ENCODE measurements around the gene ZNF444. TPM values are rescaled to one million over a fixed set of nuclear protein-coding genes. Genes with fewer than 3 reads are reported as not detected.
"Not testable (repeated sequence)": the region's sequence is repeated elsewhere in the genome, so short reads cannot be mapped to it uniquely, and the experiment has no call there.

ZNF444 gene
- total RNA-seq, 1 donor from 2014 or later = 23.9 TPM

DNA sequence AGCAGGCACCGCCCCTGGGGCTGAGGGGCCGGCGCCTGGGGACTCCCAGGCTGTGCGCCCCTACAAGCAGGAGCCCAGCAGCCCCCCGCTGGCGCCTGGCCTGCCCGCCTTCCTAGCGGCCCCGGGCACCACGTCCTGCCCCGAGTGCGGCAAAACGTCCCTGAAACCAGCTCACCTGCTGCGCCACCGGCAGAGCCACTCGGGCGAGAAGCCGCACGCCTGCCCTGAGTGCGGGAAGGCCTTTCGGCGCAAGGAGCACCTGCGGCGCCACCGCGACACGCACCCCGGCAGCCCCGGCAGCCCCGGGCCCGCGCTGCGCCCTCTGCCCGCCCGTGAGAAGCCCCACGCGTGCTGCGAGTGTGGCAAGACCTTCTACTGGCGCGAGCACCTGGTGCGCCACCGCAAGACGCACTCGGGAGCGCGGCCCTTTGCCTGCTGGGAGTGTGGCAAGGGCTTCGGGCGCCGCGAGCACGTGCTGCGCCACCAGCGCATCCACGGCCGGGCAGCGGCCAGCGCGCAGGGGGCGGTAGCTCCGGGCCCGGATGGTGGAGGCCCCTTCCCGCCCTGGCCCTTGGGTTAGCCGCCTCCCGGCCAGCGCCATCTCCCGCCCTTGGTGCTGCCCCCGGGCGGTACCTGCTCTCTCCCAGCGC lies 18.7 kb downstream of the ZNF444 start:
- ATAC-seq = no peak
- no peak for DNase-seq
- intact Hi-C loops (cut with micrococcal nuclease) = loop anchor here (10.0 kb wide), 1 partner anchor 75 kb away; no protein-coding TSS in a partner anchor

DNA sequence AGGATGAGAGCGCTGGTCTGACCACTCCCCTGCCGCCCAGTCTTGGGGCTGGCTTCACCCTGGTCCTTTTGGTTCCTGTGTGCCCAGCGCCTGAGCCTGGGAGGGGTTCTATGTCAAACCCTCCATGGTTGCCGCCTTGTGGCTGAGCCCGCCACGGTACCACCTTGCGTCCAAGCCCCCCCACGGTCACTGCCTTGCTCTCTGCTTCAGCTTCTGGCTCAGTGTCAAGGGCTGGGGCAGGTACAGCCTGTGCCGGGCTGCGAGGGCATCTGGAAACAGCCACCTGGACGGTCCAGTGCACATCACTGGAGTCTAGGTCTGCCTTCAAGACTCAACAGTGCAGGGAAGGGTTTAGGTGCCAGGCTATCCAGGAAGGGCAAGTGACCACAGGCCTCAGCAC lies 20.4 kb downstream of the ZNF444 start:
- intact Hi-C loops (cut with micrococcal nuclease) = no loop called here
- no peak for ATAC-seq
- no peak for DNase-seq

DNA sequence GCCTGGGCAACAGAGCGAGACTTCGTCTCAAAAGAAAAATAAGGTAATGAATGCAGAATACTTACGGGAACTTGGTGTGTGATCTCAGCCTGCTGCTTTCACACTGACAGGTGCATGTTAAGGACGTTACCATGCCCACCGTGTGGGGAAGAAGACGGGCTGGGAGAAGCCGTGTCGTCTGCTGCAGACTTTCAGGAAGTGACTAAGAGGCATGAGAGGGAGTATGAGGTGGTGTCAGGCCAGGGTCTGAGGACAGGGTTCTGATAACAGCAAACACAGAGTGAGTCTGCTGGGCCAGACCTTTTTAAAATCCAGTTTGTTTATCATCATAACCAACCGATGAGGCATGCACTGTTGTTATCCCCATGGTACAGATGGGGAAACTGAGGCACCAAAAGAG lies 21.2 kb downstream of the ZNF444 start:
- no peak for DNase-seq
- intact Hi-C loops (cut with micrococcal nuclease) = no loop called here
- no peak for ATAC-seq

DNA sequence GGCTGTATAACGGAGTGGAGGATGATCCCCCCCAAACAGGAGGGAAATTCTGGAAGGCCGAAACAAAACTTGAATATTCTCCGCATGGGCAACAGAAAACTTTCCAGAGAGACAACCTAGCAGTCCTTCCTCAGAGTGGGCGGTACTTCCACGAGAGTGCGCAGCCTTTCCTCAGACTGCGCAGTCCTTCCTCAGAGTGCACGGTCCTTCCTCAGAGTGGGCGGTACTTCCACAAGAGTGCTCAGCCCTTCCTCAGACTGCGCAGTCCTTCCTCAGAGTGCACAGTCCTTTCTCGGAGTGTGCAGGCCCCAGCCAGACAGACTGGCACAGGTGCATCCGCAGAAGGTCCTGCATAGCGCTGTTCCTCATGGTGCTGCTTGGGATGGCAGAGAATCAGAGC lies 22.0 kb downstream of the ZNF444 start:
- intact Hi-C loops (cut with micrococcal nuclease) = no loop called here
- DNase-seq = no peak
- ATAC-seq = no peak

DNA sequence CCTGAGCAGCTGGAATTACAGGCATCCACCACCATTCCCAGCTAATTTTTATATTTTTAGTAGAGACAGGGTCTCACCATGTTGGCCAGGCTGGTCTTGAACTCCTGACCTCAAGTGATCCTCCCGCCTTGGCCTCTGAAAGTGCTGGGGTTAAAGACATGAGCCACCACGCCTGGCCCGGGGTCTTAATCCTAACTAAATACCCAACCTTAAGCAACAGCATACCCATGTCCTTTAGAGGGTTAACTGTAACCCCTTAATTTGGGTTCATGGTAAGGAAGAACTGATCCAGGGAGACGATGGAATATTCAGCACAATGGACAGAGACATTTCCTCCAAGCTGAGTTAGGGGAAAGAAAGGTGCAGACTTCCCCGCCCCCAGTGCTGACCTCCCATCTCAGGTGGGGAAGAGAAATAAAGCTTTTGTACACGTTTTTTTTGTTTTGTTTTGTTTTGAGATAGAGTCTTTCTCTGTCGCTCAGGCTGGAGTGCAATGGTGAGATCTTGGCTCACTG lies 26.0 kb downstream of the ZNF444 start:
- intact Hi-C loops (cut with micrococcal nuclease) = no loop called here
- ATAC-seq (no peak), DNase-seq (no peak)

DNA sequence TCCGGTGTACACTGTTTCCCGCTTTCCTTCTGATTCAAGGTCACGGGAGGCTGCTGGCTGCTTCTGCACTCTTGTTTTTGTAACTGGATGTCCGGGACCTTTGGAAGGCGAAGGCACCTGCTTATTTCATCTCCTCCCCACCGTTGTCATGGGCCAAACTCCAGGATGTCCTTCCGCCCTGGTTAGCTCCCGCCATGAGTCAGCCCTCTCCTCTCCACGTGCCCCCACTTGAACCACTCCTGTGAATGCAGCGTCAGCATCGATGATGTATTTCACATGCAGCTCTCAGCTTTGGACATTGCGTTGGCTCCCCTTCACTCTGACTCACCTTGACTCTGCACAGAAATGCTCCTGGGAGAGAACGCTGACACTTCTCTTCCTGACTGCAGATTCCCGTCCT lies 29.2 kb downstream of the ZNF444 start:
- intact Hi-C loops (cut with micrococcal nuclease) = loop anchor here (5.0 kb wide), 1 partner anchor 93 kb away; no protein-coding TSS in a partner anchor
- ATAC-seq (peak; percentile 38), DNase-seq (no peak)

DNA sequence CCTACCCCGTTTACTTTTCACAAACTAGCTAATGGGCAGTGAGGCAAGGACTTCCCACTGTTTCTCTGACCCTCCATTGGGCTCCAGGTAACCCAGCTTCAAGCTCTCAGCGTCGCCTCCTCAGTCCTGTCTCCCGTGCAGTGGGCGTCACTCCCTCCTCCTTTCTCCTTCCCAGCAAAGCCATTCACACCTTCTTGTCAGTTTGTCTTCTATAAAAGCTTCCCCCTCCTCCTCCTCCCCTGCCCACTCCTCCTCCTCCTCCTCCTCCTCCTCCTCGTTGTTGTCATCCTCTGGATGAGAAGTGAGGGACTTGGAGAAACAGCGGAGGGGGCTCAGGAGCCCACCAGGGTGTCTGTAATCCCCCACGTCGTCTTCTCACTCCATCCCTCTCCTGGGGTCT lies 33.0 kb downstream of the ZNF444 start:
- intact Hi-C loops (cut with micrococcal nuclease) = loop anchor here (5.0 kb wide), 1 partner anchor 97 kb away; no protein-coding TSS in a partner anchor
- ATAC-seq = no peak
- DNase-seq = no peak

DNA sequence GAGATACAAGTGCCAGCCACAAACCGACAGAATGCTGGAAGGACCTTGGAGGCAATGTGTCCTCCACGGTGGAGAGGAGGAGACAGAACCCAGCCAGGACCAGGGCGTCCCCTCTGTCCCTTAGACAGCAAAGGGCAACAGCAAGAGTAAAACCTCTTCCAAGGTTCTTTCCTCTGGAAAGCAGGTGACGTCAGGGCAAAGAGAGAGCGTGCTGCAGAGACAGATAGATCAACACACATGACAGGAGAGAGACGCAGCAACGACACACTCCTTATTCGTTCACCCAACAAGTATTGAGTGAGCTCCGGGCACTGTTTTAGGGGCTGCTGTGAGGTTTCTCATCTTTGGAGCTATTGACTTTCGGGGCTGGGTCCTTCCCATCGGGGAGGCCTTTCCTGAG lies 33.5 kb downstream of the ZNF444 start:
- intact Hi-C loops (cut with micrococcal nuclease) = loop anchor here (5.0 kb wide), 1 partner anchor 97 kb away; no protein-coding TSS in a partner anchor
- DNase-seq (no peak), ATAC-seq (no peak)

DNA sequence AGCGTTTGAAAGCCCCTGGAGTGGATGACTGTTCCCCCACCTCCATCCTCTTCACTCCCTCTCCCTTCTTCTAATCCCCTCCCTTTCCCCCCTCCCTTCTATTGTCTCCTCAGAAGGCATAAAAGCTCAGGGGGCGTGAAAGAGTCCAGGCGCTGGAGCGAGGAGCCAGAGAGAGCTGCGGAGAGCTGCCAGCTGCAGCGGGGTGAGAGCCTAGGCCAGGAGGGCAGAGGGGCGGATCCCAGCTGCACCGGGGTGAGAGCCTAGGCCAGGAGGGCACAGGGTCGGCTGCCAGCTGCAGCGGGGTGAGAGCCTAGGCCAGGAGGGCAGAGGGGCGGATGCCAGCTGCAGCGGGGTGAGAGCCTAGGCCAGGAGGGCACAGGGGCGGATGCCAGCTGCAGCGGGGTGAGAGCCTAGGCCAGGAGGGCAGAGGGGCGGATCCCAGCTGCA lies 34.8 kb downstream of the ZNF444 start, which contains the start of gene GALP:
TSS of gene GALP (plus strand) at position 148 of the 447 bp plus-strand sequence. CDS start 1,101 bp downstream, outside the sequence.
- DNase-seq; intact Hi-C loops (cut with micrococcal nuclease); ATAC-seq: not testable (repeated sequence)

DNA sequence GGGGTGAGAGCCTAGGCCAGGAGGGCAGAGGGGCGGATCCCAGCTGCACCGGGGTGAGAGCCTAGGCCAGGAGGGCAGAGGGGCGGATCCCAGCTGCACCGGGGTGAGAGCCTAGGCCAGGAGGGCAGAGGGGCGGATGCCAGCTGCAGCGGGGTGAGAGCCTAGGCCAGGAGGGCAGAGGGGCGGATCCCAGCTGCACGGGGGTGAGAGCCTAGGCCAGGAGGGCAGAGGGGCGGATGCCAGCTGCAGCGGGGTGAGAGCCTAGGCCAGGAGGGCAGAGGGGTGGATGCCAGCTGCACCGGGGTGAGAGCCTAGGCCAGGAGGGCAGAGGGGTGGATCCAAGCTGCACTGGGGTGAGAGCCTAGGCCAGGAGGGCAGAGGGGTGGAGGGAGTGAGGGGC lies 35.2 kb downstream of the ZNF444 start:
- intact Hi-C loops (cut with micrococcal nuclease); ATAC-seq; DNase-seq: not testable (repeated sequence)

DNA sequence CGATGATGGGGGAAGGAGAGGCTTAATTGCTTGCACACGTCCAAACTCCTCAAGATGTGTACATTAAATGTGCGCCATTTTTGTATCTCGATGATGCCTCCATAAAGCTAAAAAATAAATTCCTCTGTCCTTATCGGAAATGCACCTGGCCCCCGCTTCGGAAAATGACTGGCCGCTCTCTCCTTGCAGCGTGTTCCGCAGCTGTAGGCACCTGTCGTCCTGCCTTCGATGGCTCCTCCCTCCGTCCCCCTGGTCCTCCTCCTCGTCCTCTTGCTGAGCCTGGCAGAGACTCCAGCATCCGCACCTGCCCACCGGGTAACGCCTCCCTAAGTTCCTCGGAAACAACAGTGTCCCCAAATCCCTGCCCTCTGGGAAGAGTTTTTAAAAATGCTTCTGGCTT lies 35.8 kb downstream of the ZNF444 start:
- intact Hi-C loops (cut with micrococcal nuclease) = no loop called here
- DNase-seq (no peak), ATAC-seq (no peak)

DNA sequence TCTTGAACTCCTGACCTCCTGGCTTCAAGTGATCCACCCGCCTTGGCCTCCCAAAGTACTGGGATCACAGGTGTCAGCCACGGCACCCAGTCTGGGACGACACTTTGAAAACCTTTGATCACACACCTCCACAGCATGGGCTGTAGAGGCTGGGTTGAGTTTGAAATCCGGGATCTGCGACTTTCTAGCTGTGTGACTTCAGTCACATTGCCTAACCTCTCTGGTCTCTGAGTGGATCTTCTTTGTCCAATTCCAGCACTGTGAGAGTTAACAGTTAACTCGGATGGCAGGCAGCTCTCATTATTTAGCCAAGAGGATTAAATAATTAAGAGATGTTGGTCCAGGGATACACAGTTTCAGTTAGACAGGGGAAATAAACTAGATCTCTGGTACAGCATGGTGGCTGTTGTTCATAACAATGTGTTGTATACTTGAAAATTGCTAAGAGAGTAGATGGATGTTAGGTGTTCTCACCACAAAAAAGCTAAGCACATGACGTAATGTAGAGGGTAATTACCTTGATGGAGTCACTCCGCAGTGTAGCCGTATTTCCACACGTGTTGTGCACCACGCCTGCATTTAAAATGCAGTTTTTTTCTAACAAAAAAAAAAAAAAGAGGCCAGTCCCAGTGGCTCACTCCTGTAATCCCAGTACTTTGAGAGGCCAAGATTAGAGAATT lies 36.6 kb downstream of the ZNF444 start:
- ATAC-seq (no peak), DNase-seq (no peak)
- intact Hi-C loops (cut with micrococcal nuclease) = no loop called here

DNA sequence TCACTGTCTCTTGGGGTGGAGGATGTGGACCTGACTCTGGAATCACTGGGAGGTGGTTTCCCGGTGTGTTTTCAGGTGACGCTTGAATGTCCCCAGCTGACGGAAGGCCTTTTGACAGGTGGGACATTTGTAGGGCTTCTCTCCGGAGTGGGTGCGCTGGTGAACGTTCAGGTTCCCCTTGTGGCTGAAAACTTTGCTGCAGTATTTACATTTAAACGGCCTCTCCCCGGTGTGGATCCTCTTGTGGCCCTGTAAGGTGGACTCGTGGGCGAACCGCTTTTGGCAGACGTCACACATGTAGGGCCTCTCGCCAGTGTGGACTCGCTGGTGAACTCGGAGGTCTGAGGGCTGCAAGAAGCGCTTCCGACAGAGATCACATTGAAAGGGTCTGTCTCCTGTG lies 48.7 kb downstream of the ZNF444 start:
- DNase-seq = no peak
- intact Hi-C loops (cut with micrococcal nuclease) = no loop called here
- ATAC-seq = no peak

DNA sequence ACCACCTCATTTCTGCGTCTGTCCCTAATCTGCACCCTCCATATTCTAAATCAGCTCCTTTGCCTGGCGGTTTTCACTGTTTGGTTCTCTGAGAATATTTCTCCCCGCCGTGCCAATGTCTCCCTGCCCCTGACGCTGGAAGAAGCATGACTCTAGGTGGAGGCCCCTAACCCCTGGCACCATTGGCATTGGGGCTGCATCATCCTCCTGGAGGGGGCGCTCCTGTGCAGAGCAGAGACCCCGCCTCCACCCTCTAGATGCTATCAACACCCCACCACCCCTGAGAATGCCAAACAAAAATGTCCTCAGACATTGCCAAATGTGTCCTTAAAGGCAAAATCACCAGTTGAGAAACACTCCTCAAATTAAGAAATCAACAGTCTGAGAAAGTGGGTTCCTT lies 50.0 kb downstream of the ZNF444 start:
- intact Hi-C loops (cut with micrococcal nuclease) = no loop called here
- ATAC-seq (no peak), DNase-seq (no peak)

DNA sequence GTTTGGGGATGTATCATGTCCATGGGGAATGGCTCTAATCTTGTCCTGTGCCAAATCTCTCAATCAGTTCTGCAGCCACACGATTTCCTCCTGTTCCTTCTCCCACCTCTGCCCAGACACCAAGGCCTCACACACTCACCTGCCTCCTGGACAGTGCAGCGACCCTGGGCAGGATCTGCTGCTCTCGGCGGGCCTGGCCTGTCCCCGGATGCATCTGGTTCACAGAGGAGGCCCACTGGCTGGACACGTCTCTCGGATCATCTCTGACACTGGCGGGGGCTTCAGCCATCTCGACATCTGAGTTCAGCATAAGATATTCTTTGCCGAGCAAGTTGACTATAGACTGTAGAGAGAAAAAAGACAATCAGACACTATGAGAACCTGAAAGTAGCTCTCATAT lies 50.6 kb downstream of the ZNF444 start:
- DNase-seq = no peak
- ATAC-seq = no peak
- intact Hi-C loops (cut with micrococcal nuclease) = no loop called here

DNA sequence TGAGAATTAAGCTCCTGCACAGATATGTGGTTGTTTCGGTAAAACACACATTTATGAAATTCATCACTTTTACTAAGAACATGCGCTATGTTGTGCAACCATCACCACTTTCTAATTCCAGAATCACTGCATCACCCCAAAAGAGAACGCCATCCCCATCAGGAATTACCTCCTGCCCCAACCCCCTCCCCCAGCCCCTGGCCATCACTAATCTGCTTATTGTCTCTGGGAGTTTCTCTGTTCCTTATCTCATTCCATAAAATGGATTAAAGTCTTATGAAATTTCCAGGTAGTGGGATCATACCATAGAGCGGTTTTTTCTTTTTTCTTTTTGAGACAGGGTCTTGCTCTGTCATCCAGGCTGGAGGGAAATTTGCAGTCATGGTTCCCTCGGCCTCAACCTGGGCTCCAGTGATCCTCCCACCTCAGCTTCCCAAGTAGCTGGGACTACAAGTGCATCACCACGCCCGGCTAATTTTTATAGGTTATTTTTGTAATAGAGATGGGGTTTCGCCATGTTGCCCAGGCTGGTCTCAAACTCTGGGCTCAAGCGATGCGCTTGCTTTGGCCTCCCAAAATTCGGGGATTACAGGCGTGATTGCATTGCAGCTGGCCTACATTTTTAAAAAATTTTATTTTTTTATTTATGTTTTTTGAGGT lies 53.0 kb downstream of the ZNF444 start:
- ATAC-seq (no peak), DNase-seq (no peak)
- intact Hi-C loops (cut with micrococcal nuclease) = no loop called here

DNA sequence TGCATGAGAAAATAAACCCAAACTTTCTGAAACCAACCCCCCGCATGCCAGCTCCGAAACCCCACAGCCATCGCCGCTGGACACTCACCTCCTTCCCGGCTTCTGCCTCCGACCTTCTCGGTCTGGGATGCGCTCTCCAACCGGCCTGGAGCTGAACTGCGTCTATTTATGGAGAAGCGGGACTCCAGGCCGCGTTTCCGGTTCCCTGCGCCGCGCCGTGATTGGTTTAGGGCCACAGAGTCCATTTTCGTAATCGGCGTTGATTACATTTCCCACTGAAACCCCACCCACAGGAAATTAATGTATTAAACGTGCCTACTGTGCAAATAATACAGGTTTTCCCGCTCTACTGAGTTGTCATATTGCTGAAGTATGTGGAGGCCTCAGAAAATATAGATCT lies 56.6 kb downstream of the ZNF444 start, which contains the start of gene ZSCAN5B:
TSS of gene ZSCAN5B (minus strand) at position 138 of the 400 bp plus-strand sequence. CDS start 4,731 bp downstream, outside the sequence.
- ATAC-seq; DNase-seq; intact Hi-C loops (cut with micrococcal nuclease): not testable (repeated sequence)

DNA sequence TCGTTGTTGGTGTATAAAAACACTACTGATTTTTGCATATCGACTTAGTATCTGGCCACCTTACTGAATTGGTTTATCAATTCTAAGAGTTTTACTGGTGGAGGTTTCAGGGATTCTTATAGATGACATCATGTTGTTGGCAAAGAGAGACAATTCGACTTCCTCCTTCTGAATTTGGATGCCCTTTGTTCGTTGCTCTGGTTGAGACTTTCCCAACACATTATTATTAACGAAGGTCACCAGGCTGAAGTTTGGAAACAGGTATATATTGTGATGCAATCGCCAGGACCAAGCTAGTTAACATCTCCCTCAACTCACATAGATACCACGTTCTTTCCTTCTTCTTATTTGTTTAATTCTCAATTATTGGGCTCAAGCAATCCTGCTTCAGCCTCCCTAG lies 58.6 kb downstream of the ZNF444 start:
- ATAC-seq (no peak), DNase-seq (no peak)
- intact Hi-C loops (cut with micrococcal nuclease) = no loop called here

DNA sequence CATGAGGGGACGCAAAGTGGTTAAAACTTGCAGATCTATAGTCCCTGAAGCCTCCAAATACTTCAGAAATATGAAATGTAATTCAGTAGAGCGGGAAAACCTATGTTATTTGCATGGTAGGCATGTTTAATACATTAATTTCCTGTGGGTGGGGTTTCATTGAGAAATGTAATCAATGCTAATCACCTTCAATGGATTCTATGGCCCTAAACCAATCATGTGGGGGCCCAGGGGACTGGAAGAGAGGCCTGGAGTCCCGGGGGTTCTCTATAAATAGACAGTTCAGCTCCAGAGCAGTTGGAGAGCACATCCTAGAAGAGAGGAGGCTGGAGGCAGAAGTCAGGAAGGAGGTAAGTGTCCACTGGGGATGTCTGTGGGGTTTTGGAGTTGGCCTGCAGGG lies 60.9 kb downstream of the ZNF444 start, which contains the start of gene ZSCAN5C:
TSS of gene ZSCAN5C (plus strand) at position 301 of the 400 bp plus-strand sequence. CDS start 3,641 bp downstream, outside the sequence.
- ATAC-seq = no peak
- no peak for DNase-seq
- intact Hi-C loops (cut with micrococcal nuclease) = no loop called here

DNA sequence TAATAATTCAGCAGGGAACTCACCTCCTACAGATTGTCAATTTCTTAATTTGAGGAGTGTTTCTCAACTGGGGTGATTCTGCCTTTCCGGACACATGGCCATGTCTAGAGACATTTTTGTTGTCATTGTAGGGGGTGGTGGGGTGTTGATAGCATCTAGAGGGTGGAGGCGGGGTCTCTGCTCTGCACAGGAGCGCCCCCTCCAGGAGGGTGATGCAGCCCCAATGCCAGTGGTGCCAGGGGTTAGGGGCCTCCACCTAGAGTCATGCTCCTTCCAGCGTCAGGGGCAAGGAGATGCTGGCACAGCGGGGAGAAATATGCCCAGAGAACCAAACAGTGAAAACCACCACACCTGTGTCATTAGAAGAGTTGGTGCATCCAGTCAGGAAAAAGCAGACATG lies 66.5 kb downstream of the ZNF444 start:
- DNase-seq; intact Hi-C loops (cut with micrococcal nuclease); ATAC-seq: not testable (repeated sequence)
